ENCODE data around the gene GNG3. TPM values are rescaled to one million over a fixed set of nuclear protein-coding genes. Genes with fewer than 3 reads are reported as not detected.

The GNG3 gene
- total and polyA plus RNA-seq, 2 of the 8 experiments (the other 6 are each of a cell fraction or from before 2014, with no cell fraction given), result 4.9 to 12.1 TPM

DNA sequence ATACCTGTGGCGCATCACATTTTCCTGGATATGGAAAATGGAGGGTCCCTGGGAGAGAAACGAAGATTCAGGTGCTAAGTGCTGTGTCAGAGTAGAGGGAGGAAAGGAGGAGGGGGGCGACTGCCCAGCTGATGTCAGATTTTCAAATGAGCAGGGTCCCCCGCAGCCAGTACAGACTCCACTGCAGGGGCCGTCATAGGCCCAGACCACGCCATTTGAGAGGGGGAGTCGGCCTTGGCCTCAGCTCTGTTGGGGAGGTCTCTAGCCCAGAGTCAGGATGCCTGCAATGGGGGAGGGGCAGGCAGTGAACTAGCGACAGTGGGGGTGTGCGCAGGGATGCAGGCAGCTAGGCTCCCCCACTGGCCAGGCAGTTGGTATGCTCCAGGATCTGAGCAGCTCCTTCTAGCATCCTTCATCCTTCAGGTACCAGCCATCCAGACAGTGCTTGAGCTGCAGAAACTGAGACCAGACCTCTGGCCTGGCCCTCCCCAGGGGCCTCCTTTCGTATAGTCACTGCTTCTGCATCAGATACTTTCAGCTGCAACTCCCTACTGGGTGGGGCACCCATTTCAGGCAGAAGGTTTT is at the start of gene GNG3, which contains the start of gene BSCL2 (continued):
- TF ChIP-seq RAD21 (IDR thresholded peaks at IDR 0.05 in 1 of 2, conservative IDR thresholded peaks at IDR 0.05 in 1 of 2; ENCODE audit: low read depth in 2 of 2, low read length in 2 of 2) (0 out of 4 replicates have a peak, but pooled peaks of 1 of the 2 experiments have one; percentile 2), TCF12 (IDR thresholded peaks at IDR 0.05; ENCODE audit: low read depth, low read length) (peak; percentile 61; the same call in 1 of the 2 replicates), CHD1 (IDR thresholded peaks at IDR 0.05; ENCODE audit: low read depth, low read length) (peak; percentile 100), TAF7 (optimal IDR thresholded peaks at IDR 0.05; ENCODE audit: borderline replicate concordance, low read depth, low read length) (peak; percentile 42), RNF2 (IDR thresholded peaks at IDR 0.05; ENCODE audit: borderline replicate concordance, low read depth, low read length, missing control alignments, poor library complexity, severe bottlenecking) (no peak), NRF1 (IDR thresholded peaks at IDR 0.05; ENCODE audit: low read depth, low read length) (no peak), PHF8 (conservative IDR thresholded peaks at IDR 0.05; ENCODE audit: low read depth, low read length) (no peak), HDAC6 (IDR thresholded peaks at IDR 0.05; ENCODE audit: low read depth, low read length) (no peak), TBP (IDR thresholded peaks at IDR 0.05; ENCODE audit: low read depth, low read length) (peak; percentile 68; the same call in 1 of the 2 replicates), JUND (IDR thresholded peaks at IDR 0.05; ENCODE audit: low read length) (peak; percentile 99), SAP30 (IDR thresholded peaks at IDR 0.05; ENCODE audit: insufficient read depth, insufficient replicate concordance, low read length) (peak; percentile 86), CBX8 (IDR thresholded peaks at IDR 0.05; ENCODE audit: borderline replicate concordance, low read depth, low read length) (no peak), EZH2 (IDR thresholded peaks at IDR 0.05; ENCODE audit: low read depth, low read length, severe bottlenecking) (no peak), CREB1 (IDR thresholded peaks at IDR 0.05) (peak; percentile 84), JUN (IDR thresholded peaks at IDR 0.05; ENCODE audit: low read depth, low read length) (no peak; the same call in 1 of the 2 replicates), EP300 (IDR thresholded peaks at IDR 0.05; ENCODE audit: borderline replicate concordance in 1 of 2, low read depth in 2 of 2, low read length in 2 of 2) (peak; percentile 43 to 100), SIX5 (IDR thresholded peaks at IDR 0.05; ENCODE audit: low read depth, low read length) (peak; percentile 68)
- TF ChIP-seq, protein P1, sequence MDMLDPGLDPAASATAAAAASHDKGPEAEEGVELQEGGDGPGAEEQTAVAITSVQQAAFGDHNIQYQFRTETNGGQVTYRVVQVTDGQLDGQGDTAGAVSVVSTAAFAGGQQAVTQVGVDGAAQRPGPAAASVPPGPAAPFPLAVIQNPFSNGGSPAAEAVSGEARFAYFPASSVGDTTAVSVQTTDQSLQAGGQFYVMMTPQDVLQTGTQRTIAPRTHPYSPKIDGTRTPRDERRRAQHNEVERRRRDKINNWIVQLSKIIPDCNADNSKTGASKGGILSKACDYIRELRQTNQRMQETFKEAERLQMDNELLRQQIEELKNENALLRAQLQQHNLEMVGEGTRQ (IDR thresholded peaks at IDR 0.05; ENCODE audit: low read length), result no peak
- TF ChIP-seq, protein P2, sequence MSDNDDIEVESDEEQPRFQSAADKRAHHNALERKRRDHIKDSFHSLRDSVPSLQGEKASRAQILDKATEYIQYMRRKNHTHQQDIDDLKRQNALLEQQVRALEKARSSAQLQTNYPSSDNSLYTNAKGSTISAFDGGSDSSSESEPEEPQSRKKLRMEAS (IDR thresholded peaks at IDR 0.05), result peak; percentile 91
